ENCODE measurements around the gene BCL11B.
A peak's percentile ranks its signal among the peaks of the same experiment; 100 is the strongest.

Gene BCL11B

DNA sequence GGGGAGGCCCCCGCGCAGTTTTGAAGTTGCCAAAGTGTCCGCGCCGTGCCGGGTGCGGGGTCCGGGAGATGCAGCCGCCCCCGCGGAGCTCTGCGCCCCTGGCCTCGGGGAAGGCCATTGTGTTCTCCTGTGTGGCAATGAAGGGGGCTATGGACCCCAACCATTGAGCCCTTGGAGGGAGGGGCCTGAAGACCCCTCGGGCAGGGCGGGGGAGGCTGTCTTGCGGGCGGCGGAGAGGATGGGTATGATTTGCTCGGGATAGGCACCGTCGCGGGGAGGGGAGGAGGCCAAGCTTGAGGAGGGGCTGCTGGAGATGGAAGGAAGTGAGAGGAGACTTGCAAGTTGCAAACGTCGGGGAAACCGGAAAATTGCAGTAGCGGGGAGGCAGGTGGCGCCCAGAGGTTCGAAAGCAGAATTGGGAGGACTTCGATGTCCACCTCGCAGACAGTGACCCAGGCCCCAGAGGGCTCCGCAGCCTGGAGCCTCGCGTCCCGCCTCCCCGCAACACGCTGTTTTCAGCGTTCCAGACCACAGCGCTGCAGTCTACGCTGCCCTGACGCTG is 25.4 kb downstream of the BCL11B start:
- peak overlapping the region; percentile 39 for H3K4ac ChIP-seq (ENCODE audit: low read depth, low read length)
- H3K79me1 ChIP-seq (ENCODE audit: low read length): peaks cover 17% of the 10 kb centered on the region
- peak overlapping the region; percentile 39 for H3K4me3 ChIP-seq (ENCODE audit: low read length)
- H2BK5ac ChIP-seq (ENCODE audit: low read length): peak overlapping the region; percentile 86
- peak overlapping the region; percentile 66 for H3K18ac ChIP-seq (ENCODE audit: low read length)
- peak overlapping the region; percentile 73 for H3K23ac ChIP-seq (ENCODE audit: low read length)
- H4K5ac ChIP-seq (ENCODE audit: low read length): no peak overlapping the region
- H2BK15ac ChIP-seq (replicated peaks; ENCODE audit: low read depth): no peak overlapping the region
- H3K79me2 ChIP-seq (ENCODE audit: control insufficient read depth, insufficient read depth, low read length): peaks cover 45% of the 10 kb centered on the region
- peak overlapping the region; percentile 74 for H3K27ac ChIP-seq (ENCODE audit: low read depth, low read length)
- peak overlapping the region; percentile 90 for H3K9ac ChIP-seq (ENCODE audit: low read length)
- peaks cover 21% of the 10 kb centered on the region for H3K4me1 ChIP-seq (ENCODE audit: control insufficient read depth, low read depth, low read length)
- no peaks in the 10 kb centered on the region for H3K27me3 ChIP-seq (ENCODE audit: insufficient read depth, low read length, poor library complexity)
- peak; percentile 82 for DNase-seq
- no CpG with 5 or more reads among the region's 40 CpGs for WGBS (ENCODE audit: extremely low coverage, insufficient coverage, low lambda C conversion rate)
- peak overlapping the region; percentile 15 for H2BK120ac ChIP-seq (ENCODE audit: low read depth, low read length)
- H3K56ac ChIP-seq (ENCODE audit: low read length): peak overlapping the region; percentile 96
- no peak overlapping the region for H2AK5ac ChIP-seq (ENCODE audit: low read length)
- peak overlapping the region; percentile 82 for H3K4me2 ChIP-seq (ENCODE audit: low read length)
- no peak overlapping the region for H4K8ac ChIP-seq (ENCODE audit: low read depth, low read length)
- H3K36me3 ChIP-seq (ENCODE audit: control insufficient read depth, insufficient read depth, low read length): no peaks in the 10 kb centered on the region

DNA sequence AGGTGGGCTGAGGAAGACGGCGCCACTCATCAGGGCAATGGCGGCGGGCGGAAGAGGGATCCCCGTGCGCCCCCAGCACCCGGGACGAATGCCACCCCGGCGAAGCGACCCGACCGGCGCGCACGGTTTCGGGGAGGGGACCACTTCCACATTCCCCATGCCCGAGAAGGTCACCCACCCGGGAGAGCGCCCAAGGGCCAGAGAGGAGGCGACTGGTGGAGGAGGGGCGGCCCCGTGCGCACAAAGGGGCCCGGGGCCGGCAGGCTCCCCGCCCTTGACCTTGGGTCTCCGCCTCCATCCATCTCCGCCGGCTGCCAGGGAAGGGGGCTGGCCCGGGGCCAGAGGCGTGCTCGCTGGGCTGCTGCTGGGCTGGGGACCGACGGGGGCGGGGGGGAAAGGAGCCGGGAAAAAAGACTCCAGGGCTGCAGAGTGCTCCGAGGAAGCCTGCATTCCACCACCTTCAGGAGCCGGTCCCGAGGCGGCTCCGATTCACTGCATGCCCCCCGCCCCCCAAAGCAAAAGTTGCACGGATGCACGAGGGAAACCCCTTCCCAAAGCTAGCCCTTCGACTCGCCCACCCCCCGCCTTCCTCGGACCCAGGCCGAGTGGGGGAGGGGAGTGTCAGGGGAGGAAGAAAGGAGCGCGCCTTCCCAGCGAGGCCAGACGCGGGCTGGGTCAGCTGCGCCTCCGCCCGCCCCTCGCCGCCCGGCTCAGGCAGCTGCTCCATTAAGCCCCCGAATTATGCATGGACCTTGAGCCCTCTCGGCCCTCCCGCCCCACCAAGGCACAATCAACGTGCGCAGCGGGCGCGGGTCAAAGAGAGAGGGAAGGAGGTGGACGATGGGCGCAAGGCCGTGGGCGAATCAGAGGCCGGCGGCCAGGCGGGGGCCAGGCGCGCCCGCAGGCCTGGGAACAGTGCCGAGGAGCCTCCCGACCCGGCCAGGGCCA is 26.2 kb downstream of the BCL11B start:
- no peak overlapping the region for H4K5ac ChIP-seq (ENCODE audit: low read length)
- H3K4me3 ChIP-seq (ENCODE audit: low read length): peak overlapping the region; percentile 39
- peak overlapping the region; percentile 82 for H3K4me2 ChIP-seq (ENCODE audit: low read length)
- H3K27me3 ChIP-seq (ENCODE audit: insufficient read depth, low read length, poor library complexity): no peaks in the 10 kb centered on the region
- WGBS (ENCODE audit: extremely low coverage, insufficient coverage, low lambda C conversion rate): no CpG with 5 or more reads among the region's 83 CpGs
- H3K4me1 ChIP-seq (ENCODE audit: control insufficient read depth, low read depth, low read length): peaks cover 27% of the 10 kb centered on the region
- no peak overlapping the region for H2BK15ac ChIP-seq (replicated peaks; ENCODE audit: low read depth)
- H3K56ac ChIP-seq (ENCODE audit: low read length): peak overlapping the region; percentile 96
- peak overlapping the region; percentile 74 for H3K27ac ChIP-seq (ENCODE audit: low read depth, low read length)
- peak overlapping the region; percentile 95 for H3K23ac ChIP-seq (ENCODE audit: low read length)
- peak overlapping the region; percentile 77 for H3K18ac ChIP-seq (ENCODE audit: low read length)
- H3K9ac ChIP-seq (ENCODE audit: low read length): peak overlapping the region; percentile 90
- peaks cover 14% of the 10 kb centered on the region for H3K79me1 ChIP-seq (ENCODE audit: low read length)
- peaks cover 47% of the 10 kb centered on the region for H3K79me2 ChIP-seq (ENCODE audit: control insufficient read depth, insufficient read depth, low read length)
- peak overlapping the region; percentile 86 for H2BK5ac ChIP-seq (ENCODE audit: low read length)
- DNase-seq: peak; percentile 95
- no peak overlapping the region for H2AK5ac ChIP-seq (ENCODE audit: low read length)
- peak overlapping the region; percentile 60 for H3K4ac ChIP-seq (ENCODE audit: low read depth, low read length)
- peak overlapping the region; percentile 68 for H2BK120ac ChIP-seq (ENCODE audit: low read depth, low read length)
- peak overlapping the region; percentile 42 for H4K8ac ChIP-seq (ENCODE audit: low read depth, low read length)
- H3K36me3 ChIP-seq (ENCODE audit: control insufficient read depth, insufficient read depth, low read length): no peaks in the 10 kb centered on the region

DNA sequence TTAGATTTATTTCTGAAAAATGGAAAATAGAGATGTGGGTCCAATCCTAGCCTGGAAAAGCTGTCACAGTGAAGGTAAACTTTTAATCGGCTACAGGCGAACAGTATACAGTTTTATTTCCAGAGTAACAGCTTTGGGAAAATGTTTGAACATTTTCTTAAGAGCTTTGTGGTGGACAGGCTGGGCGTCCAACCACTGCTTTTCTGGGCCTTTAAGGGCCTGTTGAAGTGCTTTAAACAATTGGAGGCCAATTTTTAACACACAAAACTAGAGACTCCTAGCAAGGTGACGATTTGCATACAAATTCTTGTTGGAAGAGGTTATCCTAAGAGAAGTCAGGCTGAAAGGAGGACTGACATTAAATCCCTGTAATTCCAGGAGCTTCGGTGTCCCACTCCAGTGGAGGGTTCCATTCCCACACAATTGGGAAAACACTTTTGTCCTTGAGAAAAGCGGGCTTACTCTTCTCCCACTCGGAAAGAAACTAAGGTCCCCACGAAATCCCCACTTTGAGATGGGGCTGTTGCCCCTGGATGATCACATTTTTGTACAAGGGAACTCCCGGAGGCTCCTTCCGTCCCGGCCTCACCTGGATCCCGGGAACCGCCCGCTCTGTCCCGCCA is 26.9 kb downstream of the BCL11B start:
- Histone ChIP-seq H3K4ac (ENCODE audit: low read depth, low read length) (peak overlapping the region; percentile 60), H3K4me2 (ENCODE audit: low read length) (peak overlapping the region; percentile 49), H2AK5ac (ENCODE audit: low read length) (no peak overlapping the region), H3K27ac (ENCODE audit: low read depth, low read length) (peak overlapping the region; percentile 74), H3K56ac (ENCODE audit: low read length) (peak overlapping the region; percentile 96), H3K4me1 (ENCODE audit: control insufficient read depth, low read depth, low read length) (peaks cover 27% of the 10 kb centered on the region), H3K27me3 (ENCODE audit: insufficient read depth, low read length, poor library complexity) (no peaks in the 10 kb centered on the region), H3K79me1 (ENCODE audit: low read length) (peaks cover 13% of the 10 kb centered on the region), H3K79me2 (ENCODE audit: control insufficient read depth, insufficient read depth, low read length) (peaks cover 51% of the 10 kb centered on the region), H2BK120ac (ENCODE audit: low read depth, low read length) (peak overlapping the region; percentile 68), H3K18ac (ENCODE audit: low read length) (peak overlapping the region; percentile 77), H3K4me3 (ENCODE audit: low read length) (peak overlapping the region; percentile 31), H2BK15ac (replicated peaks; ENCODE audit: low read depth) (no peak overlapping the region), H4K8ac (ENCODE audit: low read depth, low read length) (peak overlapping the region; percentile 42), H3K9ac (ENCODE audit: low read length) (peak overlapping the region; percentile 90), H3K23ac (ENCODE audit: low read length) (peak overlapping the region; percentile 48), H3K36me3 (ENCODE audit: control insufficient read depth, insufficient read depth, low read length) (no peaks in the 10 kb centered on the region), H4K5ac (ENCODE audit: low read length) (peak overlapping the region; percentile 35), H2BK5ac (ENCODE audit: low read length) (peak overlapping the region; percentile 81)
- peak; percentile 58 for DNase-seq
- WGBS (ENCODE audit: extremely low coverage, insufficient coverage, low lambda C conversion rate): no CpG with 5 or more reads among the region's 15 CpGs

DNA sequence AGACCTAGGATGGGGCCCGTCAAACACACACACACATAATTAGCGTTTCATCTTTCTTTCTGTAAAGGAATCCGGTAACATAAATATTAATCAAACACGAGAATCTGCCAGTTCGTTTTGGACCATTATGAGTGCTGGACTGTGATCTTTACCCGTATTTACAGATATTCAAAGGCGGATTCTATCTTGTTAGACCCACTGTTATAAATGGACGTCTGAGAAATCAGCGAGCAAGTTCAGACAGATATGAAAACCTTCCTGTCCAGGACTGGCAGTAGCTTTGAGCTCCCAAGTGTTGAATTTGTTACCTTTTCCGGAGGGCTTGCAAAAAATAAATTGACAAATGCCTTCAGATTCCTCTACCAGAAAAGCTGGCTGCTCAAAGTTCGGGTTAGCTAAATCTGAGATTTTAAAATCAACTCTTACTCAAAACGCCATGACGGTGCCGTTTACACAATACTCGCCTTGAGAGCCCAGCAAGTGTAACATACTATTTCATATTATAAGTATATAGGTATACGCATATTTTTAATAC is 27.6 kb downstream of the BCL11B start:
- no peak overlapping the region for H2BK120ac ChIP-seq (ENCODE audit: low read depth, low read length)
- peak overlapping the region; percentile 25 for H3K9ac ChIP-seq (ENCODE audit: low read length)
- H3K4me3 ChIP-seq (ENCODE audit: low read length): no peak overlapping the region
- peaks cover 55% of the 10 kb centered on the region for H3K79me2 ChIP-seq (ENCODE audit: control insufficient read depth, insufficient read depth, low read length)
- H3K36me3 ChIP-seq (ENCODE audit: control insufficient read depth, insufficient read depth, low read length): no peaks in the 10 kb centered on the region
- DNase-seq: no peak
- H4K8ac ChIP-seq (ENCODE audit: low read depth, low read length): no peak overlapping the region
- no peak overlapping the region for H2AK5ac ChIP-seq (ENCODE audit: low read length)
- peaks cover 13% of the 10 kb centered on the region for H3K79me1 ChIP-seq (ENCODE audit: low read length)
- WGBS (ENCODE audit: extremely low coverage, insufficient coverage, low lambda C conversion rate): no CpG with 5 or more reads among the region's 16 CpGs
- peak overlapping the region; percentile 19 for H3K4ac ChIP-seq (ENCODE audit: low read depth, low read length)
- no peak overlapping the region for H3K23ac ChIP-seq (ENCODE audit: low read length)
- peaks cover 27% of the 10 kb centered on the region for H3K4me1 ChIP-seq (ENCODE audit: control insufficient read depth, low read depth, low read length)
- H3K27me3 ChIP-seq (ENCODE audit: insufficient read depth, low read length, poor library complexity): no peaks in the 10 kb centered on the region
- H2BK5ac ChIP-seq (ENCODE audit: low read length): no peak overlapping the region
- peak overlapping the region; percentile 40 for H3K56ac ChIP-seq (ENCODE audit: low read length)
- no peak overlapping the region for H4K5ac ChIP-seq (ENCODE audit: low read length)
- no peak overlapping the region for H3K27ac ChIP-seq (ENCODE audit: low read depth, low read length)
- H3K4me2 ChIP-seq (ENCODE audit: low read length): no peak overlapping the region
- no peak overlapping the region for H2BK15ac ChIP-seq (replicated peaks; ENCODE audit: low read depth)
- H3K18ac ChIP-seq (ENCODE audit: low read length): no peak overlapping the region

DNA sequence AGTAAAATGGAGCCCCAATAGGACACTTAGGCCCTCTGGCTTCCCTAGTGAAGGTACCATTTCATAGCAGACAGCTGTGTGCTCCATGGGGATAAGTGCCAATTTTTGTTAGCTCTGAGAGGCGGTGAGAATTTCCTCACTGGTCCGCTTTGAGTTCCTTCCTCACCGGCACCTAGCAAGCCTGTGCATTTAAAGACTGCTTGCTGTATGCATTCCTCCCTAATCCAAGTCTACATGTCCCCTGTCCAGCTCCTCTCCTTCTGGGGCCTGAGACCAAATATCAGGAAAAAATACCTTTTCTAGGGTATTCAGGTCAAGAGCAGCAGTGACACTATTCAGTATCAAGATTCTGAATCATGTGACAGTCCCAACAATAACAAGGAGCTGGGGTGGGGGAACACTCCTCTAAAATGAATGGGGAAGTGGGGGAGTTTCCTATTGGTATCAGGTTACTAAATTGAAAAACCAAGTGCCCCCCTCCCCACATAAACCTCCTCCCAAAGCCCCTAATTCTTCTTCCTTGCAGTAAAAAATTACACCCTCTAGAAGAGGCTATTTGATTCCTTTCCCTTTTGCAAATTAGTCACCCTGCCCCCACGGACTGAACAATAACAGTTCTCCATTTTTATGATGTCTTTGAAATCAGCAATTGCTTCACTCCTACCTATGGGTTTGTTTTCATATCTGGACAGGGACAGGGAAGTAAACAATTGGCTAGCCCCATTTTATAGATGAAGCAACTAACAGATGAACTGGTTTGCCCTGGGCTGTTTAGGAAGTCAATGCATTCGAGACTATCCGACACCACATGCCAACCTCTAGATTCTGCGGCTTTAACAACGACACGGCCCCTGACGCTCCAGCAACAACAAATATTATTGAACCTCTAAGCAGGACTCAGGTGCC is 28.9 kb downstream of the BCL11B start:
- Histone ChIP-seq H2AK5ac (ENCODE audit: low read length) (no peak overlapping the region), H3K36me3 (ENCODE audit: control insufficient read depth, insufficient read depth, low read length) (no peaks in the 10 kb centered on the region), H3K79me1 (ENCODE audit: low read length) (peaks cover 13% of the 10 kb centered on the region), H3K4me2 (ENCODE audit: low read length) (no peak overlapping the region), H4K5ac (ENCODE audit: low read length) (no peak overlapping the region), H3K4me1 (ENCODE audit: control insufficient read depth, low read depth, low read length) (peaks cover 20% of the 10 kb centered on the region), H2BK120ac (ENCODE audit: low read depth, low read length) (no peak overlapping the region), H3K4ac (ENCODE audit: low read depth, low read length) (no peak overlapping the region), H3K56ac (ENCODE audit: low read length) (peak overlapping the region; percentile 31), H3K27me3 (ENCODE audit: insufficient read depth, low read length, poor library complexity) (no peaks in the 10 kb centered on the region), H3K4me3 (ENCODE audit: low read length) (no peak overlapping the region), H3K79me2 (ENCODE audit: control insufficient read depth, insufficient read depth, low read length) (peaks cover 60% of the 10 kb centered on the region), H3K27ac (ENCODE audit: low read depth, low read length) (no peak overlapping the region), H2BK15ac (replicated peaks; ENCODE audit: low read depth) (no peak overlapping the region), H3K18ac (ENCODE audit: low read length) (peak overlapping the region; percentile 4), H2BK5ac (ENCODE audit: low read length) (no peak overlapping the region), H3K23ac (ENCODE audit: low read length) (no peak overlapping the region), H3K9ac (ENCODE audit: low read length) (peak overlapping the region; percentile 15), H4K8ac (ENCODE audit: low read depth, low read length) (no peak overlapping the region)
- no CpG with 5 or more reads among the region's 10 CpGs for WGBS (ENCODE audit: extremely low coverage, insufficient coverage, low lambda C conversion rate)
- no peak for DNase-seq
